ENCODE data around the gene HHLA2.

The HHLA2 gene

DNA sequence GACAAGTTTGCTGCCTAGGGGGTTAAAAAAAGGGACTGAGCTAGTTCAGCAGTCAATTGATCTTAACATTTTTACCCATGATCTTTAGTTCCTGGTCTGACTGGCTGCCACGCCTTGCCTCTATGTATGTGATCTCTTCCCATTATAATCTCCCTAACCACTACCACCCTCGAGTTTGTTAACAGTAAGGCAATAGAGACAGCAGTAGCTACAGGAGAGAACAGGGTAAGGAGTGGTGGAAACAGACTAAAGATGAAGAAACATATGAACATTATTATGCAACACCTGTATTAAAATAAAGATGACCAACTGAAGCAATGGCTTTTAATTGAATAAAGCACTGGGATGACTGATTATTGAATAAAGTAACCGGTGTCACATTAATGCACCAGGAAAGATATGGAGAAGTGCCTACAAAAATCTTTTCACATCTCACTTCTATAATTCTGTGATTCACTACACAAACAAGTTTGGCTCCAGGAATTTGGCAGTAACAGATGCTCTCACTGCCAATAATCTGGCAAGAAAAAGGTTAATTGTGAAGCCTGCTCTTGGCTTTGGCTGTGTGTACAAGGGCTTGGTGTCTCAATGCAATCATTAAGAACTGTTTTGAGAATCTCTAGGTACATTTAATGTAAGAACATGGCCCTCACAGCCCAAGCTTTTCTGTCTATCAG is 95.7 kb downstream of the HHLA2 start:
- no peak for DNase-seq (ENCODE audit: low spot score)

DNA sequence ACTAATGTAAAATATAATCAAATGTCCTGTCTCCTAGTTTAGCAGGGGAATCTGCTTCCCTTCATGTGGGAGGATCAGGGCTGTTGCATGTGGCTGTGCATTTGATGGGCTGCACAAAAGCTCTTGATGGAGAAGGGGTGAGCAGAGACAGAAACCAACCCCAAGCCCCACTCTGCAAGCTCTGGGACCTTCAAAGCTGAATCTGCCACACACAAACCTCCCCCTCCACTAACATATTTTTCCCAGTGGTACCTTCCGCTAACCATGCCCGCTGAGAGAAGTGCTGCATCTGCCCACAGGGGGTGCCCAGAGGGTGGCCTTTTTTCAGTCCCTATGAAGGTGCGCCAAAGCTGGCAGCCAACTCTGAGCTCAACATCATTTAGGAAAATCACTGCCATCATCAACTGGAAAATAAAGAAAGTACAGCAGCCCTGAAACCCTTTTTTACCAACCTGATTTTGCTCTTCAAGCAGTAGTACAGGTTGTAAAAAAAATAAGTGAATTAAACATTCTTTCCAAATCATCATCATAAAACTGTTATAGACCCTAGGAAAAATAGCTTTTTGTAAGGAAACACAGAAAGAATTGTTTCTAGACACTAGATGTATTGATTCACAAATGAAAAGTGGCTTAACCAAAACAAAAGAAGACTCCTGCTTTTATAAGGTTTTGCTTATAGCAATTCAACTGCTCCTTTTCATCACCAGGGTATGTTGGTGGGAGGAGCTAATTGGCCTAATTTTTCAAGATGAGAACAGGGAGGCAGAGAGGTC is 97.0 kb downstream of the HHLA2 start:
- no peak for DNase-seq (ENCODE audit: low spot score)

DNA sequence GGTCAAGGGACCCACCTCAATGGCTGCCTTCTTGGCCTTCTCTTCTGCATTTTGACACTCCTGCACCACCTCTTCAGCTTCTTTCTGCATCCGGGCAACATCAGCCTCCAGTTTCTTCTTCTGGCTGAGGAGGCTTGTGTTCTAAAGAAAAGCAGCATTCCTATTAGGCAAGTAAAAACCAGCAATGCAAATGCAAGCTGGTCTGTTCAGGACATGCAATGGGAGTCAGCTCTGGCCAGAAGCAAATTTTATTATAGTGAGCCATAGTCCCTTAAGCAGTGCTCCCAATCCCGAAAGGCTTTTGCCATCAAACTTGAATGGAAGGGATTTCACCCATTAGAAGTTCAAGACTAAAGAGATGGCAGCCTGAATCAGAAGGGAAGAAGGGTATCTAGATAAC is 97.7 kb downstream of the HHLA2 start:
- no peak for DNase-seq (ENCODE audit: low spot score)

DNA sequence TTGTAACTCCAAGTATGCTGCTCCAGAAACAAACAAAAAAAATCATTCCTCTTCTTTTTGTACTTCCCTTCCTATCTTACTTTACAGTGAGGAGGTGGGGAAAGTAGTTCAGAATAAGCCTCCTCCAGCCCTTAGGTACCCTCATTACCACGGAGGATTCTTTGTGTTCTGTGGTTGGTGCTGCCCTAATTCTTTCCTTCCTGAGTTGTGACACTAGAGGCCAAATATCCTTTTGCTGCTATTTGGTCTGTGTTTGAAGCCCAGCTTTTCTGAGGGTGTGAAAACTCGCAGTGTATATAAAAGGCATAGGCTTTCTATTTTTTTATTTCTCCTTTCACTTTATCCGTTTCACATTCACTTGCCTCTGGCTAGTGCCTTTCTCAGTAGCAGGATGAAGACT is 98.2 kb downstream of the HHLA2 start:
- no peak for DNase-seq (ENCODE audit: low spot score)

GRCh38 chr3:108396336-108396735 is 100.0 kb downstream of the HHLA2 start:
- DNase-seq (ENCODE audit: low spot score) = no peak

DNA sequence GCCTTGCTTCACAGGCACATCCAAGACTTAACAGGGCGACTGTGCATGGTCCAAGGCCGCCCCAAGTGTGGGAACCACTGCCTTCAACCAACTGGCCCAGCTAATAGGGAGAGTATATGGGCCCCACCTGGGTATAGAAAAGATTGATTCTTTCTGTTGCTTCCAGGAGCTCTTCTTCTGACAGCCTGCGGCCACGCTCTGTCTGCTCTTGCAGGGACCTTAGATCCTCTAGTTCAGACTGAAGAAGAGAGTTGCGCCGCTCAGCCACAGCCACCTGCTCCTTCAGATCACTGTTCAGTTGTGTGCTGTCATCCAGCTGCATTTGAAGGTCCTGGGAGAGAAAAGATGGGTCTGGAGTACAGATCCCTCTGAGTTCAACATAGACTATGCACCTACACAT is 102.2 kb downstream of the HHLA2 start:
- no peak for DNase-seq (ENCODE audit: low spot score)

- no peak for DNase-seq (ENCODE audit: low spot score)
These were observed 105.5 kb downstream of the HHLA2 start for GRCh38 chr3:108401836-108402235.

GRCh38 chr3:108403198-108403597 is 106.8 kb downstream of the HHLA2 start:
- no peak for DNase-seq (ENCODE audit: low spot score)

DNA sequence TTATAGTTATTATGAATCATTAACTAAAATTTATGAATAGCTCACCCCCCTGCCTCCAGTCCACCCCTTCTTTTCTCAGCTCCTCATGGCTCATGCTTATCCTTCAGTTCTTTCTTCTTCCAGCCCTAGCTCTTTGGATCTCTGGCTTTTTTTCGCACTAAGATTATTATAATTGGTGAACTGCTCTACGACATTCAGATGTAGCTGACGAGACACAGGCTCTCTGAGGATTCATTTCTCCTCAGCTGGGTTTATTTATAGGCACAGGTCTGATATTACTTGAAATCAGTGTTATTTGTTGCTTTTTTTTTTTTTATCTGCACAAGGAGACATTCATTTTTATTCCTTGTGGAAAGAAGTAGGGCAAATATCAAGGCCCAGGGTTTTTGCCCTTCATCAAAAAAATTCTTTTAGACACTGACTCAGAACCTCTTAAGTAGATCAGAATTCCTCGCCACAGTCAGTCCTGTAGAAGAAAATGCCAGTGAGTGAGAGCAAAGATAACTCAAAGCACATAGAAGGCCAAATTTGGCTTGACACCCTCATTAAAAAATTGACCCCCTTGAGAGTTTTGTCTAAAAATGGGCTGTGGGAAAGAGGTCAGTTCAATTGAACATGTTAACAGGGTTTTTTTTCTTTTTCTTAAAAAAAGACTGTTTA is 107.5 kb downstream of the HHLA2 start:
- no peak for DNase-seq (ENCODE audit: low spot score)

DNA sequence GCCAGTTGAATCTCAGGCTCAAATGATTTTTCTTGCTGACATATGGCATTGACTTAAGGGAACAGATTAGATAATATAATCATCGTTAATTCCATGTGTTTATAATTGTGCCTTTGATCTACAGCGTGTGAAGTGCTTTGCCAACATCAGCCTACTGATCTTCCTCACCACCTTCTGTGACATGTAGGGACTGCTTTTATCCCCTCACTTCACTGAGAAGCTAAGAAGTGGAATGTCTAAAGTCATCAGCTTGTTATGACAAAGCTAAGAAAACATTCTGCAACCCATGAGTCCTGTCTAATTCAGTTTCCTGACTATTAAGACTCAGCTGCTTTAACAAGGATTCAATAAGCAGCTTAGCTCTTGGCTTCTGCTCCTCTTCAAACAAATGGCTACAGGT is 108.0 kb downstream of the HHLA2 start:
- peak; percentile 74 for DNase-seq (ENCODE audit: low spot score)

DNA sequence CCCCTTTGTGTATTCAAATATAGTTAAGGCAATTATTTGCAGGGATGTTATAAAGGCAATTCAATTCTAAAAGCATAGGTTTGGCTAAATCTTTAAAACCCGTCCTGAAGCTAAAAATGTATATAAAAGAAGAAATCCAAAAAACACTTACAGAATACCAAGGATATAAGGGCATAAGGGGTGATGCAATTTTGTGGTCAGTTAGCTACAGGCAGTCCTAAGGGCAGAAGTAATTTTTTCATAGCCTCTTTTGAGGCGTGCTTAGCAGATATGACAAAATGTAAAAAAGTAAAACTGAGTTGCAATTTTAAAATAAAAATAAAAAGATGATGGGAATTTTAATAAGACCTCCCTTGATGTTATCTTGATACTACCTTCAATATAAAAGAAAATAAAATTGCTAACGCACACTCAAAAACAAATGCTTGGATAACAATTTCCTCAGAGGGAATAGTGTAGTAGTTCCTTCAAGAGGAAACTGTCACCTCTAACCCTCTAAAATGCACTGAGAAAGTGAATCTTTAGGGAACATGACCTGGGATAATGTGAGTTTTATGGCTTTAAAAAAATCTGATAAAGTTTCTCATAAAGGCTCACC is 109.8 kb downstream of the HHLA2 start:
- DNase-seq (ENCODE audit: low spot score) = no peak

GRCh38 chr3:108406661-108407206 is 110.4 kb downstream of the HHLA2 start:
- DNase-seq (ENCODE audit: low spot score) = peak; percentile 54

GRCh38 chr3:108407886-108408285 is 111.5 kb downstream of the HHLA2 start:
- no peak for DNase-seq (ENCODE audit: low spot score)

GRCh38 chr3:108408883-108409799 is 112.8 kb downstream of the HHLA2 start:
- DNase-seq (ENCODE audit: low spot score) = no peak

DNA sequence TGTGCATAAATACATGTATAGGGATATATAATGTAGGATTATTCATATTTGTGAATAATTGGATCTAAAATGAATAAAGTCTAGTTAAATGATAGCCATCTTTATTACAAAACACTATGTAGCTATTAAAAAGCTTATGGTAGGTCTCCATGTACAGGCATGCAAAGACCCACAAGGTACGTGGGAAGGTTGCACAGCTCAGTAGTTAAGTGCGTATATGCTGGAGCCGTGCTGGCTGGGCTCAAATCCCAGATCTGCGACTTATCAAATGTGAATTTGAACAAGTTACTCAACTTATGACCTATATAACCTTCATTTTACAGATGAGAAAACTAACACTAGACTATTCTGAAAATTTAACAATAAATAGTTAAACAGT is 113.4 kb downstream of the HHLA2 start:
- DNase-seq (ENCODE audit: low spot score) = no peak

DNA sequence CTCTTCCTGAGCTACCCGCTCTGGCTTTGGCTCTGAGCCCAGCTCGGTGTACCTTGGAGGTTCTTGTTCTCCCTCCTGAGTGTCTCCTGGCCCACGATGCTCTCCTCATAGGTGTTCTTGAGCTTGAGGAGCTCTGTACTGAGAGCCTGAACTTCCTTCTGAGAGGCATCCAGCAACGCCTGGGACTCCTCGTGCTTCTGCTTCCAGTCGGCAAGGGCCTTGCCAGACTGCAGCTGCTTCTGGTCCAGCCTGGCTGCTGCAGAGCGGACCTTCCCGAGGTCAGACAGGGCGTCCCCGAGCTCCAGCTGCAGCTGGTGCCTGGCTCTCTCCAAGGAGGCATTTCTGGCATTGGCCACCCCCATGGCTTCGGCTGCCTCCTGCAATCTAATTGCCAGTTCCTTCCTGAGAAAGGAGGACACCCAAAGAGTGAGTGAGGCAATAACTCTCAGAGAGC is 114.2 kb downstream of the HHLA2 start:
- peak; percentile 32 for DNase-seq (ENCODE audit: low spot score)

GRCh38 chr3:108412121-108412750 is 115.9 kb downstream of the HHLA2 start:
- no peak for DNase-seq (ENCODE audit: low spot score)

GRCh38 chr3:108414007-108414406 is 117.7 kb downstream of the HHLA2 start:
- DNase-seq (ENCODE audit: low spot score) = no peak

- DNase-seq (ENCODE audit: low spot score) = peak; percentile 24
These were observed 119.3 kb downstream of the HHLA2 start for GRCh38 chr3:108415661-108416060.

- no peak for DNase-seq (ENCODE audit: low spot score)
These were observed 119.9 kb downstream of the HHLA2 start for GRCh38 chr3:108416111-108416869.
